ENCODE measurements around the gene IRF2. TPM values are rescaled to one million over a fixed set of nuclear protein-coding genes. Genes with fewer than 3 reads are reported as not detected.

The IRF2 gene
- total RNA-seq, 4 donors from 2014 or later = 32.3 to 50.1 (median 36.4) TPM

- no peak for DNase-seq (ENCODE audit: extremely low spot score)
- peak overlapping the region in 1 of 4 donors; percentile 13 for H3K4me3 ChIP-seq
- TF ChIP-seq POLR2AphosphoS5 (IDR thresholded peaks at IDR 0.05) (no peak), CTCF (IDR thresholded peaks at IDR 0.05) (no peak), EP300 (IDR thresholded peaks at IDR 0.05) (no peak)
- H3K36me3 ChIP-seq = peaks cover 13 to 41% (median 33%) of the 10 kb centered on the region in 4 donors
- peaks cover 19 to 36% (median 33%) of the 10 kb centered on the region in 4 donors for H3K4me1 ChIP-seq
- WGBS = 71% methylated on average over 8 of the region's 8 CpGs
- peaks cover 0 to 6% (median 0%) of the 10 kb centered on the region in 4 donors for H3K9me3 ChIP-seq
- peak overlapping the region; percentile 62 to 71 (median 63) for H3K27ac ChIP-seq (replicated peaks in 1 of 4)
- intact Hi-C loops (cut with DNase I) = no loop called here
- no peaks in the 10 kb centered on the region for H3K27me3 ChIP-seq
Observed at GRCh38 chr4:184417802-184418511, 56.4 kb downstream of the IRF2 start.

- intact Hi-C loops (cut with DNase I) = no loop called here
- no peaks in the 10 kb centered on the region for H3K27me3 ChIP-seq
- TF ChIP-seq EP300 (IDR thresholded peaks at IDR 0.05) (no peak), POLR2A (IDR thresholded peaks at IDR 0.05; ENCODE audit: low read depth) (no peak), CTCF (IDR thresholded peaks at IDR 0.05) (no peak), POLR2AphosphoS5 (IDR thresholded peaks at IDR 0.05) (no peak)
- H3K9me3 ChIP-seq = no peaks in the 10 kb centered on the region
- H3K4me1 ChIP-seq = peaks cover 22 to 39% (median 33%) of the 10 kb centered on the region in 4 donors
- H3K4me3 ChIP-seq = peak overlapping the region; percentile 13 to 35 (median 29)
- peak overlapping the region; percentile 62 to 71 (median 63) for H3K27ac ChIP-seq (replicated peaks in 1 of 4)
- no peak for DNase-seq (ENCODE audit: extremely low spot score)
- WGBS = 67% methylated on average over 12 of the region's 12 CpGs
- peaks cover 13 to 49% (median 33%) of the 10 kb centered on the region in 4 donors for H3K36me3 ChIP-seq
Observed at GRCh38 chr4:184416913-184417734, 57.2 kb downstream of the IRF2 start.

GRCh38 chr4:184415071-184415470 is 59.3 kb downstream of the IRF2 start:
- Histone ChIP-seq H3K27ac (replicated peaks in 1 of 4) (no peak overlapping the region), H3K27me3 (no peaks in the 10 kb centered on the region), H3K9me3 (no peaks in the 10 kb centered on the region), H3K36me3 (peaks cover 13 to 58% (median 34%) of the 10 kb centered on the region in 4 donors), H3K4me1 (peaks cover 20 to 30% (median 25%) of the 10 kb centered on the region in 4 donors), H3K4me3 (no peak overlapping the region)
- TF ChIP-seq POLR2A (IDR thresholded peaks at IDR 0.05; ENCODE audit: low read depth) = no peak
- no peak for TF ChIP-seq POLR2AphosphoS5 (IDR thresholded peaks at IDR 0.05)
- TF ChIP-seq EP300 (IDR thresholded peaks at IDR 0.05) = no peak
- no peak for TF ChIP-seq CTCF (IDR thresholded peaks at IDR 0.05)
- DNase-seq (ENCODE audit: extremely low spot score) = no peak
- intact Hi-C loops (cut with DNase I) = no loop called here
- 97% methylated on average over 6 of the region's 6 CpGs for WGBS

- no peak overlapping the region for H3K27ac ChIP-seq (replicated peaks in 1 of 4)
- H3K27me3 ChIP-seq = no peaks in the 10 kb centered on the region
- TF ChIP-seq POLR2AphosphoS5 (IDR thresholded peaks at IDR 0.05) = no peak
- no peak for TF ChIP-seq EP300 (IDR thresholded peaks at IDR 0.05)
- no peak for TF ChIP-seq CTCF (IDR thresholded peaks at IDR 0.05)
- TF ChIP-seq POLR2A (IDR thresholded peaks at IDR 0.05; ENCODE audit: low read depth) = no peak
- peaks cover 28 to 36% (median 34%) of the 10 kb centered on the region in 4 donors for H3K4me1 ChIP-seq
- DNase-seq (ENCODE audit: extremely low spot score) = no peak
- peaks cover 10 to 65% (median 36%) of the 10 kb centered on the region in 4 donors for H3K36me3 ChIP-seq
- no peak overlapping the region for H3K4me3 ChIP-seq
- intact Hi-C loops (cut with DNase I) = no loop called here
- H3K9me3 ChIP-seq = no peaks in the 10 kb centered on the region
- WGBS = 76% methylated on average over 13 of the region's 13 CpGs
Observed at GRCh38 chr4:184413261-184414046, 60.9 kb downstream of the IRF2 start.
